ENCODE measurements around the gene IL5RA.

DNA sequence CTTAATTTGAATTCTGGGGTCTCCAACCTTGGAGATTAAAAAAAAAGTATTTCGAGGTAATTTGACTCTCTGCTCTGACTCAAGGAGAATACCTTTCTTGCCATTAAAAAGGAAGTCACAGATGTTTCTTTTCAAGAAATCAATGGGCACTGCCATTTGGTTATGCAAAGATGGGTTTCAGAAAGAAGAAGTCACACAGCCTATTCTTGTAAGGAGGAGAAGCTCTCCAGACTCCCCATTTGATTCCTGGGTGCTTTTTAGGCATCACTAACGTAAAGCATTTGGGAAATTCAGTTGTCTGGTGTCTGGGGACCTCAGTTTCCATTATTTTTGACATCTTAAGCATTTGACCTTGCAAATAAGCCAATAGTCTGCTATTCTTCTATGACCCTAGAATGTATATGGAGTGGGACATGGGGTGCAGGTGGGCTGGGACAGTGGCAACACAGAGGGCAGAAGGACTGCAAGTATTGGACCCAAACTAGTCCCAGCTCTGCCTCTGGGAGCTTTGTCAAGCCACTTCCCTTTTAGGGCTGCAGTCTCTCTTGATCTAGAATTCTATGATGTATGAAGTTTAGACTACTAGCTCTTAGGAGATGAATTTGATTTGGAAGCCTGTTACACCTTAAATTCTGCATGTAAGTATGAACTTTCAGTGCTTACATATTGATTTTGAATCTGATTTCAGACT is 27.8 kb downstream of the IL5RA start:
- TF ChIP-seq, protein P1, sequence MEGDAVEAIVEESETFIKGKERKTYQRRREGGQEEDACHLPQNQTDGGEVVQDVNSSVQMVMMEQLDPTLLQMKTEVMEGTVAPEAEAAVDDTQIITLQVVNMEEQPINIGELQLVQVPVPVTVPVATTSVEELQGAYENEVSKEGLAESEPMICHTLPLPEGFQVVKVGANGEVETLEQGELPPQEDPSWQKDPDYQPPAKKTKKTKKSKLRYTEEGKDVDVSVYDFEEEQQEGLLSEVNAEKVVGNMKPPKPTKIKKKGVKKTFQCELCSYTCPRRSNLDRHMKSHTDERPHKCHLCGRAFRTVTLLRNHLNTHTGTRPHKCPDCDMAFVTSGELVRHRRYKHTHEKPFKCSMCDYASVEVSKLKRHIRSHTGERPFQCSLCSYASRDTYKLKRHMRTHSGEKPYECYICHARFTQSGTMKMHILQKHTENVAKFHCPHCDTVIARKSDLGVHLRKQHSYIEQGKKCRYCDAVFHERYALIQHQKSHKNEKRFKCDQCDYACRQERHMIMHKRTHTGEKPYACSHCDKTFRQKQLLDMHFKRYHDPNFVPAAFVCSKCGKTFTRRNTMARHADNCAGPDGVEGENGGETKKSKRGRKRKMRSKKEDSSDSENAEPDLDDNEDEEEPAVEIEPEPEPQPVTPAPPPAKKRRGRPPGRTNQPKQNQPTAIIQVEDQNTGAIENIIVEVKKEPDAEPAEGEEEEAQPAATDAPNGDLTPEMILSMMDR (IDR thresholded peaks at IDR 0.05), result no peak
- TF ChIP-seq ZFX (IDR thresholded peaks at IDR 0.05; ENCODE audit: borderline replicate concordance), result no peak
